Endothelial cell (in vitro differentiated cells): Measurements from ENCODE around the gene HLA-DPA1. TPM values are rescaled to one million over a fixed set of nuclear protein-coding genes. Genes with fewer than 3 reads are reported as not detected.

Source experiments
- DNase-seq: peaks from one replicate; pipeline ENCODE4 v3.0.0; 2021; ENCODE audit warnings: low spot score
- H3K27ac Mint-ChIP-seq: one replicate; pipeline ENCODE4 v1.8.0; 2021; ENCODE audit warnings: mixed read lengths, inconsistent platforms; ENCODE audit not compliant: unreplicated experiment
- H3K27me3 Mint-ChIP-seq: one replicate; pipeline ENCODE4 v1.8.0; 2021; ENCODE audit warnings: mild to moderate bottlenecking, moderate library complexity, mixed read lengths, inconsistent platforms; ENCODE audit not compliant: unreplicated experiment
- H3K36me3 Mint-ChIP-seq: one replicate; pipeline ENCODE4 v1.8.0; 2021; ENCODE audit warnings: mild to moderate bottlenecking, low read depth, mixed read lengths, inconsistent platforms; ENCODE audit not compliant: unreplicated experiment
- H3K4me1 Mint-ChIP-seq: one replicate; pipeline ENCODE4 v1.8.0; 2021; ENCODE audit warnings: mild to moderate bottlenecking, mixed read lengths, inconsistent platforms; ENCODE audit not compliant: unreplicated experiment
- H3K4me3 Mint-ChIP-seq: one replicate; pipeline ENCODE4 v1.8.0; 2021; ENCODE audit warnings: mild to moderate bottlenecking, mixed read lengths, inconsistent platforms; ENCODE audit not compliant: unreplicated experiment
- H3K9me3 Mint-ChIP-seq: one replicate; pipeline ENCODE4 v1.8.0; 2021; ENCODE audit warnings: mixed read lengths, inconsistent platforms; ENCODE audit not compliant: unreplicated experiment
- total RNA-seq: library from RNA; stranded (reverse); fragmentation: NEBNext Ultra II Directional; extraction: Animal tissue kit (Norgen Biotek cat#: 25700); gene quantifications from one replicate; pipeline ENCODE4 v1.2.1, GENCODE V29; 2021; ENCODE audit not compliant: unreplicated experiment
- TF ChIP-seq, protein P1 (sequence below): fragments of 200-600 bp; sonication (generic); IDR thresholded peaks from one replicate; pipeline ENCODE4 v1.5.0; 2021; ENCODE audit warnings: antibody characterized with exemption; ENCODE audit not compliant: unreplicated experiment

Gene HLA-DPA1
- total RNA-seq, 1 donor from 2014 or later, result 8.5 TPM

DNA sequence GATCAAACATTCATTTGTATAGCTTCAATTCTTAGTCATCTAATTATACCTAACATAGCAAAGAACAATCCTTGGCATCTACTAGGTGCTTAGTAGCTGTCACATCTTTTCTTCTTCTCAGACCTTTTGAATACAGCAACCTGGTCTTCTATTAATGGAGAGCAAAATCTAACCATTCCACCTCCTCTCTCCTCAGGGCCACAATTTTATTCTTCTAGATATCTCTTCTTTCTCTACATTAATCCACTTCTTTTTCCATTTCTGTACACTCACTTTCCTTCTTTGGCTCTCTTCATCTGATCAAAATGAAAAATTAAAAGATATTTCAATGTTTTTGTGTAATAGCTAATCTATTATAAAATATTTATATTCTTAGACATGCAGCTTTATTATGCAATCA is 55.0 kb downstream of the HLA-DPA1 start:
- H3K4me3 Mint-ChIP-seq, result no peak overlapping the region
- DNase-seq, result no peak
- H3K27me3 Mint-ChIP-seq, result no peaks in the 10 kb centered on the region
- H3K36me3 Mint-ChIP-seq, result no peaks in the 10 kb centered on the region
- peaks cover 24% of the 10 kb centered on the region for H3K4me1 Mint-ChIP-seq
- TF ChIP-seq, protein P1, sequence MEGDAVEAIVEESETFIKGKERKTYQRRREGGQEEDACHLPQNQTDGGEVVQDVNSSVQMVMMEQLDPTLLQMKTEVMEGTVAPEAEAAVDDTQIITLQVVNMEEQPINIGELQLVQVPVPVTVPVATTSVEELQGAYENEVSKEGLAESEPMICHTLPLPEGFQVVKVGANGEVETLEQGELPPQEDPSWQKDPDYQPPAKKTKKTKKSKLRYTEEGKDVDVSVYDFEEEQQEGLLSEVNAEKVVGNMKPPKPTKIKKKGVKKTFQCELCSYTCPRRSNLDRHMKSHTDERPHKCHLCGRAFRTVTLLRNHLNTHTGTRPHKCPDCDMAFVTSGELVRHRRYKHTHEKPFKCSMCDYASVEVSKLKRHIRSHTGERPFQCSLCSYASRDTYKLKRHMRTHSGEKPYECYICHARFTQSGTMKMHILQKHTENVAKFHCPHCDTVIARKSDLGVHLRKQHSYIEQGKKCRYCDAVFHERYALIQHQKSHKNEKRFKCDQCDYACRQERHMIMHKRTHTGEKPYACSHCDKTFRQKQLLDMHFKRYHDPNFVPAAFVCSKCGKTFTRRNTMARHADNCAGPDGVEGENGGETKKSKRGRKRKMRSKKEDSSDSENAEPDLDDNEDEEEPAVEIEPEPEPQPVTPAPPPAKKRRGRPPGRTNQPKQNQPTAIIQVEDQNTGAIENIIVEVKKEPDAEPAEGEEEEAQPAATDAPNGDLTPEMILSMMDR, result no peak
- no peaks in the 10 kb centered on the region for H3K9me3 Mint-ChIP-seq
- H3K27ac Mint-ChIP-seq, result no peak overlapping the region

DNA sequence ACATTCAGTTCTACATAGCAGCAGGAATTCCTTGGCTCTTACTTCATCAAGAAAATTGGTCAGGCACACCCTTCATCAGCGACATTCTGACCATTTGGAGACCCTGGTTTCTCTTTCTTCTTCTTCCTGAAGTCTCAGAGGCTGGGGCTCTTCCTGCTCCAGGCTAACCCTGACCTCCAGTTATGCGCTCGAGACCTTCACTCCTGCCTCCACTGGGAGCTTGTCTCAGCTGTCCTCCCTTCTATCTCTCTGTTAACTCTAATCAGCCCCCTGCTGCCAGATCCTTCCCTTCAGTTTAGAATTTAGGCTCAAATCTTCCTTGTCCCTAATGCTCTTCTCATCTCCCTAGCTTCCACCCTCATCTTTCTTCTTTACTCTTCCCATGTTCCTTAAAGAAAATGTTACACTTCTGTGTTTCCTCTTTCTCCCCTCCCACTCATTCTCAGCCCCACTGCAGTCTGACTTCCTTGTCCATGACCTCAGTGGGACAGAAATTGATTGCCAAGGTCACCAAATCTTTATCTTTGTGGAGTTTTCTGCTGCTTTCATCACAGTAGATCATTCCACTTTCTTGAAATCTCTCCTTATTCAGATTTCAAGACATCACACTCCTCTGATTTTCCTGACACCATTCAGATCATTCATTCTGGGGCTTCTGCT is 55.6 kb downstream of the HLA-DPA1 start:
- peaks cover 24% of the 10 kb centered on the region for H3K4me1 Mint-ChIP-seq
- no peaks in the 10 kb centered on the region for H3K9me3 Mint-ChIP-seq
- TF ChIP-seq, protein P1, result no peak
- H3K27me3 Mint-ChIP-seq, result no peaks in the 10 kb centered on the region
- no peak overlapping the region for H3K27ac Mint-ChIP-seq
- no peak for DNase-seq
- no peaks in the 10 kb centered on the region for H3K36me3 Mint-ChIP-seq
- H3K4me3 Mint-ChIP-seq, result no peak overlapping the region

DNA sequence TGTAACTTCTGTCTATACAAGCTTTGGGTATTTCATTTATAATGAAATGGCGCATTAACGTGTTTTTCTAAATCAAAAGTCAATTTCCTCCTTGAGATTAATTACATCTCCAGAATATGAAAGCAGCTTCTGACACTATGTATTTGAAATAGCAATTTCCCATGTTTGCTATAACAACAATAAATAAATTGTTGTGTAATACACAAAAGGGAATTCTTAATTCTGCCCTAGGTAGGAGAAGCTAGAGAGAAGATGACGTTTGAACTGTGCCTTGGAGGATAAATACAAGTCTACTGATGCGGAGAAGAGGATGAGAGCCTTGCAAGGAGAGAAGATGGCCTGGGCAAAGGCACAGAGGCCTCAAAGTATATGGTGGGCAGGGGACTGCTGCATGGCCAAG is 56.4 kb downstream of the HLA-DPA1 start:
- H3K27ac Mint-ChIP-seq, result no peak overlapping the region
- H3K27me3 Mint-ChIP-seq, result peaks cover 2% of the 10 kb centered on the region
- H3K36me3 Mint-ChIP-seq, result no peaks in the 10 kb centered on the region
- no peak for DNase-seq
- peaks cover 24% of the 10 kb centered on the region for H3K4me1 Mint-ChIP-seq
- no peak overlapping the region for H3K4me3 Mint-ChIP-seq
- H3K9me3 Mint-ChIP-seq, result no peaks in the 10 kb centered on the region
- TF ChIP-seq, protein P1, result no peak

DNA sequence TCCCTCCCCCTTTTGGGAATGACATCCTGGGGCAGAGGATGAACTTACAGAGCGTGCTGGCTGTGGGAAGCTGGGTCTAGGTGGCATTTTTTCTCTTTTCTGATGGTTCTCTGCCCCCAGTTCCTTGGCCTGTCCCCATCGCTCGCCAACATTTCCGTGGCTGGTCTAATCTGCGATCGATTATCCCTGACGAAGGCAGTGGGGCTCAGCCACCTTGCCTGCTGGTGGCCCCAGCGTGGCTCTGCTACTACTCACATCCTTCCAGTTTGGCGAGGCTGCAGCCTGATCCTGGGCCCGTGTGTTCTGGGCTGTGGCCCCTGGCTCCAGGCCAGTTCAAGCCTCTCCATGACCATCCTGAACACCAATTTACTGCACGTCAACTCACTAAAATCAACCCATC is 57.7 kb downstream of the HLA-DPA1 start:
- H3K27me3 Mint-ChIP-seq, result peaks cover 2% of the 10 kb centered on the region
- peaks cover 24% of the 10 kb centered on the region for H3K4me1 Mint-ChIP-seq
- TF ChIP-seq, protein P1, result no peak
- H3K9me3 Mint-ChIP-seq, result no peaks in the 10 kb centered on the region
- no peak for DNase-seq
- no peak overlapping the region for H3K27ac Mint-ChIP-seq
- H3K4me3 Mint-ChIP-seq, result no peak overlapping the region
- no peaks in the 10 kb centered on the region for H3K36me3 Mint-ChIP-seq

DNA sequence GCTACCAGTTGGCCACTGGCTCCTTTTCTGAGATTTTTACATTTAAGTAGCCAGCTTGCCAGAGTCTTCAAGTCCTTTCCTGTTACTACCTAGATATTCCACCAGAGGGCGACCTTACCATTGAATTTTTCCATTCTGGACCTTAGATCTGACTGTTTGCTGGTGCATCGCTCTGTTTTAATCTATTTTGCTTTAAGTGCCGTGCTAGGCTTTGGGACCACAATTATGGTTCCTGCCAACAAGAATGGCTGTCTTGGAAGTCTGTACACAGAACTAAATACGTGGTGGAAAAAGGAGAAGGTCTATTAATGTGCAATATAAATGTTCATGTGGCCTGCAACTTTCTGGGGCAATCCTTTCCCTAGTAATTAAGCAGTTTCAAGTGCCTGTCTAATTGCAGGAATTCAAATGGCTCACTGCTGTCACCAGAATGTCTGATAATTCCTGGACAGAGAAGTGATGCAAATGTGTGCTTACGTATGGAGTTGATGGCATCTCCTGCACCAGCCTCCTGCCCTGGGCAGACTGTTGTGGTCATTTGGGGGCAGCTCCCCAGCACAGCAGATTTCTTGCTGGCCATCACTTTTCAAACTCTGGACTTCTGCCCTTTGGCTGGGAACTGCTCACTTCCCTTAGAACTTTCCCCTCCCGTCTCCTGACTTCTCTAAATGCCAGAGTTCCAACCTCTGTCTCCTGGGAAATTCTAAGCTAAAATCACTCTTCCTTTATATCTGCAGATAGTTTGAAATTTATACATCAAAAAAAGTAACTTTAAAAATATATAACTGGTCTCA is 58.4 kb downstream of the HLA-DPA1 start:
- peak; percentile 68 for DNase-seq

More for the DNA sequence above, 58.4 kb downstream of the HLA-DPA1 start:
- H3K27ac Mint-ChIP-seq, result no peak overlapping the region
- no peak overlapping the region for H3K4me3 Mint-ChIP-seq
- peaks cover 20% of the 10 kb centered on the region for H3K4me1 Mint-ChIP-seq
- H3K36me3 Mint-ChIP-seq, result no peaks in the 10 kb centered on the region
- TF ChIP-seq, protein P1, result peak; percentile 91
- H3K9me3 Mint-ChIP-seq, result no peaks in the 10 kb centered on the region
- peaks cover 2% of the 10 kb centered on the region for H3K27me3 Mint-ChIP-seq
